ENCODE data around the gene MEOX2.

MEOX2 gene

GRCh38 chr7:15686295-15686956 is at the start of gene MEOX2:
Gene MEOX2 (minus strand): TSS chr7:15686683. CDS start chr7:15686402, 281 bp downstream.
- DNase-seq: no peak

GRCh38 chr7:15729746-15730145 is 43.3 kb upstream of the MEOX2 start:
- no peak for DNase-seq

- DNase-seq: no peak
Observed at GRCh38 chr7:15725051-15725450, 38.6 kb upstream of the MEOX2 start.

- DNase-seq: no peak
Observed at GRCh38 chr7:15723841-15724240, 37.4 kb upstream of the MEOX2 start.

GRCh38 chr7:15720849-15721471 is 34.5 kb upstream of the MEOX2 start:
- peak; percentile 6 to 67 (median 51) for DNase-seq

- no peak for DNase-seq
Observed at GRCh38 chr7:15719311-15719710, 32.8 kb upstream of the MEOX2 start.

GRCh38 chr7:15715435-15715834 is 29.0 kb upstream of the MEOX2 start:
- DNase-seq: no peak

GRCh38 chr7:15709978-15710377 is 23.5 kb upstream of the MEOX2 start:
- no peak for DNase-seq

- DNase-seq: no peak
Observed at GRCh38 chr7:15707570-15707969, 21.1 kb upstream of the MEOX2 start.

- no peak for DNase-seq
Observed at GRCh38 chr7:15703732-15704131, 17.2 kb upstream of the MEOX2 start.

- no peak for DNase-seq
Observed at GRCh38 chr7:15692501-15693020, 6.1 kb upstream of the MEOX2 start.

- DNase-seq: no peak
Observed at GRCh38 chr7:15688911-15689310, 2.4 kb upstream of the MEOX2 start.

- DNase-seq: no peak
Observed at GRCh38 chr7:15688279-15688626, 1.8 kb upstream of the MEOX2 start.

GRCh38 chr7:15687546-15688278 is 1.2 kb upstream of the MEOX2 start:
- no peak for DNase-seq

GRCh38 chr7:15686957-15687545 is 568 bp upstream of the MEOX2 start:
- no peak for DNase-seq

- DNase-seq: peak; percentile 43 to 71 (median 63)
Observed at GRCh38 chr7:15685358-15686294, 857 bp downstream of the MEOX2 start.

- DNase-seq: peak in 1 of 3 experiments; percentile 32
Observed at GRCh38 chr7:15684871-15685270, 1.6 kb downstream of the MEOX2 start.

- no peak for DNase-seq
Observed at GRCh38 chr7:15684111-15684800, 2.2 kb downstream of the MEOX2 start.

GRCh38 chr7:15682751-15683245 is 3.7 kb downstream of the MEOX2 start:
- DNase-seq: no peak

GRCh38 chr7:15682111-15682510 is 4.4 kb downstream of the MEOX2 start:
- DNase-seq: no peak

- DNase-seq: no peak
Observed at GRCh38 chr7:15681631-15682030, 4.9 kb downstream of the MEOX2 start.

GRCh38 chr7:15681186-15681585 is 5.3 kb downstream of the MEOX2 start:
- DNase-seq: no peak
